GM04504 (cell line): ENCODE measurements around the gene ACTR6.
"Not testable (repeated sequence)": the region's sequence is repeated elsewhere in the genome, so short reads cannot be mapped to it uniquely, and the experiment has no call there.

ENCODE experiments used
- DNase-seq: peaks from one replicate; pipeline ENCODE4 v3.0.0-alpha.2; 2012; ENCODE audit warnings: low read depth

ACTR6 gene

DNA sequence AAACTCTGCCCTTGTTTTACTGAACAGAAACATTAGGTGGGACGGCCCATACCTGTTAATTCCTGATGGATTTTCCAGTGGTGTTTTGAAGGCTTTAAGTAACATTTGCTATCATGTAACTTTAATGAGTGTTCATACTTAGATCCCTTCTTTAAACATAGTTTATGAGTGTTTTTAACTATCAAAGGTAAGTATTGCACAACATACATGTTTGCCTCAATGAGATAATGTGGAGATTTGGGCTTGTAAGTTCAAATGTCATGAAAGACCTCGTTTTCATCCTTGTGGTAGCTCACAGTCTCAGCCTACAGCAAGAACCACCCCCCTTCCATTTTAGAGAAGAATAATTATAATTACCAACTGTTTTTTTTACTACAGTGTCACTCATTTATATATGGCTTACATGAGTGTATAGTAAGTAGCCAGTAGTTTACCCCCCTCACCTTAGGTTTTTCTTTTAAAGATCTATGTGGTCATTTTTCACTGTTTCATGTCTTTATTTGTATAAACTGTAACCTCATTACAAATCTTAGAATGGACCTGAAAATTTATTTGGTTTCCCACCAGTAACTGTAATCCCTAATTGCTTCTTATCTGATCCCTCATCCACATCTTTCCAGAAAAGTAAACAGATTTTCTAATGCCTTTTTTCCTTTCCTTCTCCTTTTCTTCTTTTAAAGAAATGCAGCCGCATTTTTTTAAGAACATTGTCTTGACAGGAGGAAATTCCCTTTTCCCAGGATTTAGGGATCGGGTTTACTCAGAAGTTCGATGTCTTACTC is 18.9 kb downstream of the ACTR6 start:
- no peak for DNase-seq

DNA sequence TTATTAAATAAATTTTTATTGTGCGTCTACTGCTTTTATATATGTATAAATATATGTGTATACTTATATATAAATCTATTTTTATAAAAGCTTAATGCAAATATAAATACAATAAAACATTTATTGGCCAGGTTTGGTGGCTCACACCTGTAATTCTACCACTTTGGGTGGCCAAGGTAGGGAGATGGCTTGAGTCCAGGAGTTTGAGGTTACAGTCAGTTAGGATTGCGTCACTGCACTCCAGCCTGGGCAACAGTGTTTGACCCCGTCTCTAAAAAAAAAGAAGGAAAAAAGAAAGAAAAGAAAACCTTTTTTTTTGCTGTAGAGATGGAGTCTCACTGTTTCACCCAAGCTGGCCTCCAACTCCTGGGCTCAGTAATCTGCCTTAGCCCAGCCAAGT is 20.9 kb downstream of the ACTR6 start:
- DNase-seq = no peak

DNA sequence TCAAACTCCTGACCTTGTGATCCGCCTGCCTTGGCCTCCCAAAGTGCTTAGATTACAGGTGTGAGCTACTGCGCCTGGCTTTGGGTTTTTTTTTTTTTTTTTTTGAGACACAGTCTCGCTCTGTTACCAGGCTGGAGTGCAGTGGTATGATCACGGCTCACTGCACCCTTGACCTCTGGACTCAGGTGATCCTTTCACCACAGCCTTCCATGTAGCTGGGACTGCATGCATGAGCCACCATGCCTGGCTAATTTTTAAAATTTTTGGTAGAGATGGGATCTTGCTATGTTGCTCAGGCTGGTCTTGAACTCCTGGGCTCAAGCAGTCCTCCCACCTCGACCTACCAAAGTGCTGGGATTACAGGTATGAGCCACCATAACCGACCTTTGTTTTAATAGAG is 21.6 kb downstream of the ACTR6 start:
- not testable (repeated sequence) for DNase-seq

DNA sequence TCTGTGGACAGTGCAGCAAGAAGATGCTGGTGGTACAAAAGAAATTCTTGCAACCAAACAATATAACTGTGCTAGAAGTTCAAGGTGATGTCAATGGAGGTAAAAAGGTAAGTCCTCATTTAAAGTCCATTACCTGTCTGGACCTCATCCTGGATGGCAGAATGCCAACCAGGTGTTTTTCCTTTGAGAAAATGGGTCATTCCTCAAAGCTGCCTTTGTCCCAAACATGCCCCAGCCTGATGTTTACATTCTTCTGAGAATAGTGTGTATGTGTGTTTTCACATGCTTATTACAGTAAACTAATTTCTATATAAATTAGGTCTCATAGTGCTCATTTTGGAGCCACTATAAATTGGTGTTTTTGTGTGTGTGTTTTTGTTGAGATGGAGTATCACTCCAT is 24.9 kb downstream of the ACTR6 start:
- no peak for DNase-seq

DNA sequence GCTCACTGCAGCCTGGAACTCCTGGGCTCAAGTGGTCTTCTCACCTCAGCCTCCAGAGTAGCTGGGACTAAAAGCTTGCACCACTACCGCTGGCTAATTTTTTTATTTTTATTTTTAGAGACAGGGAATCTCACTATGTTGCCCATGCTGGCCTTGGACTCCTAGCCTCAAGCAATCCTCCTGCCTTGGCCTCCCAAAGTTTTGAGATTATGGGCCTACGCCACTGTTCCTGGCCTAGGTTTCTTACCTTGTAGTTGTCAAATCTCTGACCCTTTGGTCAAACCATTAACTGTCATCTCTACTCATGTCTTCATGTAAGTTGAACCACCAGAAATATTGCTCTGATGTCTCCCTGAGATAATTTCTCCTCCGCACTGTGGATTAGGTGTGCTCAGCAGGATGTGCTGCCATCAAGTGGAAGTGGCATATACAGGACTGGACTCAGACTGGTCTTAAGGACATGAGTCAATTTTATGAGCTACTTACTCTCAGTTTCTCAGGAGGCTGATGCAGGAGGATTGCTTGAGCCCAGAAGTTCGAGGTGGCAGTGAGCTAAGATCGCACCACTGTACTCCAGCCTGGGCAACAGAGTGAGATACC is 28.5 kb downstream of the ACTR6 start:
- DNase-seq = no peak

DNA sequence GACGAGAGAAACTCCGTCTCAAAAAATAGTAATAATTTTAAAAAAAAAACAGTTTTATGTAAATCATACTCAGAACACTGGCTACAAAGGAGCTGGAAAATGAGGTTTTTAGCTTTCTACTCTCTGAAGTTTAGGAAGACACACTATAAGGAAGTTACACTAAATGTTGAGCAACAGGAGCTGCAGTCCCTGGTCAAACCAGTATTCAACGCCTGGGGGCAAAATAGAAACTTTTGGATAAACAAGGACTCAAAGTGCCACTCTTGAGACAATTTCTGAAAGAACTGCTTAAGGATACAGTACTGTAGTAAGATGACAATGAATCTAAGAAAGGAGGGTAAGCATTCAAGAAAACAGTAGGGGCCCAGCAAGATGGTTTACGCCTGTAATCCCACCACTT is 29.3 kb downstream of the ACTR6 start:
- DNase-seq = no peak

DNA sequence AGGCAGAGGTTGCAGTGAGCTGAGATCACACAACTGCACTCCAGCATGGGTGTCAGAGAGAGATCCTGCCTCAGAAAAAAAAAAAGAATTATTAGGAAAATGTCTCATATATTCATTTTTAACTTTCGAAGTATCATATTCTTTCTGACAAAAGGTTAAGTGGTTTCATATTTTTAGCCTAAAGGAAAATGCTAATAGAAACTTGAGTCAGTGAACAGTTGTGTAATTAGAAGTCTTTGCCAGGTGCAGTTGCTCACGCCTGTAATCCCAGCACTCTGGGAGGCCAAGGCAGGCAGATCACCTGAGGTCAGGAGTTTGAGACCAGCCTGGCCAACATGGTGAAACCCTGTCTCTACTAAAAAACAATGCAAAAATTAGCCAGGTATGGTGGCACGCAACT is 31.3 kb downstream of the ACTR6 start:
- not testable (repeated sequence) for DNase-seq

DNA sequence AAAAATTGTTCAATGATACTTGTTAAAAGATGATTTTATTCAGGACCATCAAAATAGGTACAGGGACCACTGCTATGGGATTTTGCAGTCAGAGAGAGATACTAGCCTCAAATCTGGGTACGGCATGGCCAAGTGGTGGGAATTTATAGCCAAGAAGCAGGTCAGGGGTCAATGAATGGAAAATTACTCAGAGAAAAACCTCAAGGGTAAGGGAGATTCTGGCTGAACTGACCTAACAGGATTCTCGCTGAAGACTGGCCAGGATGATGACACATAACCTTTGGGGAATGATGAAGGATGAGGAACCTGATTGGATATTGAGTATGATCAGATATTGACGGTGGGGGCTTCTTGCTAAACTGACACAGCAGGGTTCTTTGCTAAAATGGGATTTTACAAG is 33.6 kb downstream of the ACTR6 start:
- DNase-seq = peak; percentile 26

DNA sequence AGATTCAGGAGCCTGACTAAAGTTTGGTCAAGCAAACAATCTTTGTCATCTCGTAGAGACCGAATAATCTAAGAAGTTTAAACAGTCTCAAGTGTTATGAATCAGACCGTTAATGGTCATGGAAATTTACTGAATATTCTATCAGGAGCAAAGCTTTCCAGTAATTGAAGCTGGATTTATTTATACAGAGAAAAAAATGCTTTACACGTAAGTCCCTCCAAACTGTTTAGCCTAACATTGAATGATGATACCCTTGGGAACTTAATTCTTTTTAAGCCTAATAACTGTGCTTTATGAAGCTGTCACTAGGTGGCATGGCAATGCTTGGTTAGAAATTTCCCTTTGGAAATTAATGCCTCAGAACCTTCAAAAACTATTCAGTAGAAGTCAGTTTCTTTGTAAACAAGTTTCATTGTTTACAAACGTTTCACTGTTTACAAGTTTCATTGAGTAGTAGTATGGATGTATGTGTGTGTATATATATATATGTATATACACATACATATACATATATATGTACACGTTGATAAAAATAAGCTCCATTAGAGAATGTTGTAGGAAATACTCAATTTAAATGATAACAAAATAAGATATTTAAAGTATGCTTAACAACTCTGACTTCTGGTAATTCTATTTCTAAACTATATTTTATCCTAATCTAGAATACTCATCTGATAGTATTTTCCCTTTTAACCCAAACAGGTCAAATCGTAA is 34.1 kb downstream of the ACTR6 start:
- DNase-seq = peak; percentile 26

DNA sequence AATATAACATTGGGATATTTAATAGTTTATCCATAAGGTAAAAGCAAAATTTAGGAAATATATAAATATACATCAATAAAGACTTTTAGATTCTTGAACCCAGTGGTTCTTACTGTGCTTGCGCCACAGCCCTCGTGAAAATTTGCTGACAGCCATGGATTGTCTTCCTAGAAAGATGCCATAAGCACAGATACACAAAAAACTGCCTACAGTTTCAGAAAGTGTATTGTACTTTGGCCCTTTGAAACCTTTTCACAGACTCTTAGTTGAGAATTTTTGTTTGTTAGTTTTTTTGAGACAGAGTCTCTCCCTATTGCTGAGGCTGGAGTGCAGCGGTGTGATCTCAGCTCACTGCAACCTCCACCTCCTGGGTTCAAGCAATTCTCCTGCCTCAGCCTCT is 38.2 kb downstream of the ACTR6 start:
- DNase-seq = no peak

DNA sequence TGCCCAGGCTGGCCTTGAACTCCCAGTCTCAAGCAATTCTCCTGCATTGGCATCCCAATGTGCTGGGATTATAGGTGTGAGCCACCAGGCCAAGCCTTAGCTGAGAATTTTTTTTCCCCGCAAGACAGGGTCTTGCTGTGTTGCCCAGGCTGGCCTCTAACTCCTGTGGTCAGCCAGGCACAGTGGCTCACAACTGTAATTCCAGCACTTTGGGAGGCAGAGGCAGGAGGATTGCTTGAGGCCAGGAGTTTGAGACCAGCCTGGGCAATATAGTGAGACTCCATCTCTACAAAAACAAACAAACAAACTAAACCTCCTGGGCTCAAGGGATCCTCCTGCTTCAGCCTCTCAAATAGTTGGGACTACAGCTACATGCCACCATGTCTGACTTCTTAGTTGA is 39.0 kb downstream of the ACTR6 start:
- no peak for DNase-seq

DNA sequence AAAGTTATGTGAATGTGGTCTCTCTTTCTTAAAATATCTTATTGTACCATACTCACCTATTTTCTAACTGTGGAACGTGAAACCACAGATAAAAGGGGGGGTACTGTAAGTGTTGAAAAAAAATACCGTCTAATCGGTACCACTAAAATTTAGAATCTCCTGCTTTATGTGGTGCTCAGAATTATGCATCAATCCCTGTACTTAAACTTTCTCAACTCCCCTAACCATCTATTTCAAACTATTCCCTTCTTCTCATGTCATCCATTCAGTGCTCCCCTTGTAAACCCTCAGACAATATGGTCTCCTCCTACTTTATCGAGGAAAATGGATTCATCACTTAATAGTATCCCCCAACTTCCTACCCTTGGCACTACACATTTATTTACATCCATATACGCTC is 42.5 kb downstream of the ACTR6 start:
- DNase-seq = no peak

DNA sequence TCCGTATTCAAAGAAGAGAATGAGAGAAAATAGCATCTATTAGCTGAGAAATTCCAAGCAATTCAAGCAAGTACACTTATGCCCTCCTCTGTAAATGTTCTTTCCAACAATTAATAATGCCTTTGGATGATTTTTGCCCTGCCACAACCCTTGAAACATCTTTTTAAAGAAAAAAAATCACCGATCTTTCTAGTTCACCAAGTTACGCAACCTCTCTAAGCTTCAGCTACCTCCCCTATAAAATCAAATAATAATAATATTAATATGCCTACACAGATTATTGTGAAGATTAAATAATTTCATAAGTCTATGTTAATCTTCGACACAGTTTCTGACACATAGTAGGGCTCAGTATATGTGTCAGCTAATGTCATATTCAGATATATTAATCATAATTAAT is 47.1 kb downstream of the ACTR6 start:
- no peak for DNase-seq

DNA sequence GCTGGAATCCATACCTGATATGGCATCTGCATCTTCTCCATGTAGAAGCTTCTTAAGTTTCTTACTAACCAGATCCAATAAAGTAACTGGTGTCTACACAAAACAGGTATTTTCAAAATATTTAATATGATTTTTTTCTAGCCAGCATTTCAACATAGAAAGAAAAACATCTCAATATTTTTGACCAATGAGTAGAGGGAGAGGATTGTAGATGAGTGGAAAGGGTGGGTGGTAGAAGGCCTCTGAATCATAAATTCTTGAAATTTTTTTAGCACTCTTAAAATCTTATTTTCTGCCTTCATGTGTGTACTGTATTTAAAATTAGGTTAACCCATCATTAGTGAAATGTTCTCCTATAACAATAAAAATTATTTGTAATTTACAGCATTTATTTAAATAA is 48.3 kb downstream of the ACTR6 start:
- no peak for DNase-seq

DNA sequence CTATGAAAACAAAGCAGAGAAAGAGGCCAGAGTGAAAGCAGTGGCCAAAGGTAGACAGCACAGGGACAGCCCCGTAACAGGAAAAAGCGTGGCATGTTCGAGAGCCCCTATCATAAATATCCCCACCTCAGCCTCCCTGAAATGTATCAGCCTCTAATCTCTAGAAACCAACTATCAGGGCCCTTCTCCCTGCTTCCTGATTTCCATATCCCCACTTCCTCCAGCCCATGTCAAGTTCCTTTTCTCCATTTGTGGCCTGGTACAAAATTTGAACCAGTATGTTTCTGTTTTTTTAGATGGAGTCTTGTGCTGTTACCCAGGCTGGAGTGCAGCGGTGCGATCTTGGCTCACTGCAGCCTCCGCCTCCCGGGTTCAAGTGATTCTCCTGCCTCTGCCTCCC is 49.3 kb downstream of the ACTR6 start:
- no peak for DNase-seq

DNA sequence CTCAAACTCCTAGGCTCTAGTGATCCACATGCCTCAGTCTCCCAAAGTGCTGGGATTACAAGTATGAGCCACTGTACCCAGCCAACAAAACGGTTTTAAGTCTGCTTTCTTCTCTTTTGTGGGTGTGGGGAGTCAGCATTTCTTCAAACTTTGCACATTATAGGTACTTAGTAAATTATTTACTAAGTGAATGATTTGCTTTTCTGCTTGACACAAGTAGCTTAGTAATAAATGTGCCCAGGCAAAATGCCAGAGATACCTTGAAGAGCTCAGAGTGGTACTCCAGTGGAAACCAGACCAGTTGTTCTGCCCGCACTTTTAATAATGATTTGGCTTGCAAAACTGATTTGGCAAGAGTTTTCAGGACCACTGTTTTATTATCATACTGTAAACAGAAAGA is 51.3 kb downstream of the ACTR6 start:
- DNase-seq = no peak

DNA sequence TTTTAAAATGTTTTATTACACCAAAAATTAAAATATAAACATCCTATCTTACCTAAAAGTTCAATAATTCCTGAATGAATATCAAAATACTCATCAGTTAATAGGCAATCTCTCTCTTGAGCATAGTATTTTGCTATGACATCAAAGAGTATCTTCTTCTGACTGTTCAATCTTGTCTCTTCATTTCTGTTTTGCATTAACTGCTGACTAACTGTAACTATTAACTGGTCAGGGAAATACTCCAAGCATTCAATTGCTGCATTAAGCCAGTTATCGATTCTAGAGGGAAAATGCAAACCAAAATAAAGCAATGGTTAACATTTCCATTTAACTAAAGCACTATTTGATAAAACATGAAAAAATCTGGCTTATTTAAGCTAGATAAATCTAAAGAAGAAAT is 52.8 kb downstream of the ACTR6 start:
- DNase-seq = no peak

DNA sequence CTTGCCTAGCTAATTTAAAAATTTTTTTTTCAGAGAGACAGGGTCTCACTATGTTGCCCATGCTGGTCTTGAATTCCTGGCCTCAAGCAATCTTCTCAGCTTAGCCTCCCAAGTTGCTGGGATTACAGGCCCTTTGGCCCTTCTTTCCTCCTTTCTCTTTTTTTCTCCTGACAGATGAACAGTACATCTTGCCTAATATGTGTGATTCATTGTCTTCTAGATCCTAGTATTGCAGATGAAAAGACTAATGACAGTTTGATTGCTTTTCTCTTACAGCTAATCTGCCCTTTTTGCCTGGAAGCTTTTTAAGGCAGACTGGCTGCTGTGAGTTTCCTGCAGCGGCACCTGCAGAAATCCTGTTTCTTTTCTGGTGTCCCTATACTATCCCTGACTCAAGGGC is 54.3 kb downstream of the ACTR6 start:
- no peak for DNase-seq

DNA sequence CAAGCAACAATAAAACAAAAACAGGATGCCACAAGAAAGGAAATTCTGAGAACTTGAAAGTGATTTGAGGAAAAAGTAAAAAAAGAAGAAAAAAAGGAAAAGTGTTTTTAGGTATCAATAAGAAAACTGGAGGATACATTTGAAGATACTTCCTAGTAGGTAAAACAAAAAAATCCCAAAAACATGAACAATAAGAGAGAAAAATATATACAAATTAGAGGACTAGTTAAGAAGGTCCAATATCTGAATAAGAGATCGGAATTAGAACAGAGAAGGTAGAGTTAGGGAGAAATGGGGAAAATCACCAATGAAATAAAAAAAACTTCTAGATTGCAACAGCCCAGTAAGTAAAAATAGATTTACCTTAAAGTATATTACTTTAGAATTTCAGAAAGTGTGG is 57.5 kb downstream of the ACTR6 start:
- DNase-seq = no peak

DNA sequence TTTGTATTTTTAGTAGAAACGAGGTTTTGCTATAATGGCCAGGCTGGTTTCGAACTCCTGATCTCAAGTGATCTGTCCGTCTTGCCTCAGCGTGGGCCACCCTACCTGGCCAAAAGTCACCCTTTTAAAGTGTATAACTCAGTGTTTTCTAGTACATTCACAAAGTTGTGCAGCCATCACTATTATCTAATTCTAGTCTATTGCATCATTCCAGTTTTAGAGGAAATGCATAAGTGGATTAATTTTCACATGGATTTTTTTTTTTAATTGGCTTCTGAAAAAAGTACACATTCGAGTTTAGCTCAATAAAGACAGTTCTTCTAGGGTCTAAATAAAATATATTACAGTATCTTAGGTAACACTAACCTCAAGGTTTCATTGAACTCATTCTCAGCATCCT is 62.5 kb downstream of the ACTR6 start:
- no peak for DNase-seq

DNA sequence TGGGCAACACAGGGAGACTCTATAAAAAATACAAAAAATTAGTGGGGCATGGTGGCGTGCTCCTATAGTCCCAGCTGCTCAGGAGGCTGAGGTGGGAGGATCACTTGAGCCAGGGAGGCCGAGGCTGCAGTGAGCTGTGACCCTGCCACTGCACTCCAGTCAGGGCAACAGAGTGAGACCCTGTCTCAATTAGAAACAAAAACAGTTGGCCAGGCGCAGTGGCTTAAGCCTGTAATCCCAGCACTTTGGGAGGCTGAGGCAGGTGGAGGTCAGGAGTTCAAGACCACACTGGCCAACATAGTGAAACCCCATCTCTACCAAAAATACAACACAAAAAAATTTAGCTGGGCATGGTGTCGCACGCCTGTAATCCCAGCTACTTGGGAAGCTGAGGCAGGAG is 64.5 kb downstream of the ACTR6 start:
- not testable (repeated sequence) for DNase-seq

DNA sequence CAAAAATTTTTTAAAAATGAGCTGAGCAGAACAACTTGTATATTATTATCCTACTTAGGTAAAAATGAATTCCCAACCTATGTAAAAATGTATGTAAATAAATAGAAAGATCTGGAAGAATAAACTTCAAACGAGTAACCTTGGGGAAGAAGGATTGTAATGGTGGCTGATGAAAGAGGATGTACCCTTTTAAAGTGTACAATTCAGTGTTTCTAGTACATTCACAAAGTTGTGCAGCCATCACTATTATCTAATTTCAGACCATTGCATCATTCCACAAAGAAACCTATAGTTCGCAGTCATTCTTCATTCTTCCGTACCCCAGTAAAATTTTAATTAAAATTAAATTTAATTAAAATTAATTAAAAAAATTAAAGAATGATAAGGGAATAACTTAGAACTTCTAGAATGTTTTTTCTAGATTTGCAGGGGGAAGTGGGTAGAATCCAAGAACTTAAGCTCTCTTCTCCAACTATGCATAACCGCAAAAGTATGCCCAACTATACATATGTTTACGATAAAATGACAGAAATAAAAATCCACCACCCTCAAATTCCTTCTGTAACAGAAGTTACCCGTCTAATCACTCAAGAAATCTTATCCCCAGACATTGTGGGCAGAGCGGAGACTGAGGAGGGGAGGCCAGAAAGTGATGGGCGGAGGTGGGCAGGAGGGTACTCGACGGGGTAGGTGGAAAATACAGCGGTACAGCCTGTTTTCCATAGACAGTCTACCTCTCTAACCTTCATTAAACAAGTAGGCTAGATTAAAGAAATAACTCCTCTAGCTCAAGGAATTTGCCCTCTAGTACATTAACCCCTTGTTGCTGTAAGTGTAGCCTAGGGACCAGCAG is 65.3 kb downstream of the ACTR6 start:
- no peak for DNase-seq

DNA sequence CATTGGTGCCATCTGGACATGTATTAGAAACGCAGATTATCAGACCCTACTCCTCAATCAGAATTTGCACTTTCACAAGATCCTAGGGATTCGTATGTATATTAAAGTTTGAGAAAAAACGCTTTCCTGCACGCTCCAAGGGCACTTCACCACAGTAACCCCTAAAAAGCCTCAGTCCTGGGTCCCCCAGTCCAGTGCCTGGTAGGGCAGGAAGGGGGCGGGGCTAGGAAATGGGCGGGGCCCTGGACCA is 65.9 kb downstream of the ACTR6 start:
- no peak for DNase-seq
